Ramos (cell line): ENCODE measurements around the gene RABGAP1L.
"Not testable (repeated sequence)": the region's sequence is repeated elsewhere in the genome, so short reads cannot be mapped to it uniquely, and the experiment has no call there.

Experiments
- in situ Hi-C: fragments of 300-500 bp; cut with MboI; formaldehyde crosslinking; loops from one replicate; pipeline ENCODE4 v1.14.3; 2022; ENCODE audit warnings: low sequenced_read_pairs; ENCODE audit not compliant: unreplicated experiment

The RABGAP1L gene

DNA sequence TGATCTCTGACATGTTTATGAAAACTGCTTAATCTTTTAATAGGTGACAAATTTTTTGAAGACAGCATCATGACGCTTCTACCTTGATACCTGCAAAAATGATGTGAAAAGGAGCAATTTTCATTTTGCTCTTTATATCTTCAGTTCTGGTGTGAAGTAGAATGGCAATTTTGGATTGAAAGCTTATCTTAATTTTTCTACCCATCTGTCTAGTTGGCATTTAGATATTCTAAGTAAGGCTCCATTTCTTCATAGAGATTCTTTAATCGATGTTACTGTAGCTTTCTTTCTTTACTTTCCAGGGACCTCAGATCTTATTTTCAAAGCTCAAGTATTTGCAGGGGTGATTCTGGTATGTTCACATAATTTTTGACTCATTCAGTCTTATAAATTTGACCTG is 256.2 kb downstream of the RABGAP1L start:
- in situ Hi-C loops: no loop called here

DNA sequence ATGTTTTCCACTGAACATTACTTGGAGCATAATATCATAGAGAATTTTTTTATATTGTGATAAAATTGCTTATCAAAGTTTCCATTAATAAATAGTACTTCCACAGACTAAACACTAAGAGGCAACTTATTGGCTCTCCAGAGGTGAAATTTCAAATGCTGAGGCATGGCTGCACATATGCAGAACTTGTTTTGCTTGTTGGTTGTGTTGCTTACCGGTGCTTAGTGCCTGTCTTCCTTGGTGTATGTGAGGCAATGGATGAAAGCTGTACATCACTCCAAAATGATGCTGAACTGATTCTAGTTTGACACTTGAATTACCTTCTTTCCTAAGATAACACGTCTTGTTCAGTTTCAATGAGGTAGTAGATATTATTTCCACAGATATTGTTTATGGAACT is 258.6 kb downstream of the RABGAP1L start:
- in situ Hi-C loops: no loop called here

DNA sequence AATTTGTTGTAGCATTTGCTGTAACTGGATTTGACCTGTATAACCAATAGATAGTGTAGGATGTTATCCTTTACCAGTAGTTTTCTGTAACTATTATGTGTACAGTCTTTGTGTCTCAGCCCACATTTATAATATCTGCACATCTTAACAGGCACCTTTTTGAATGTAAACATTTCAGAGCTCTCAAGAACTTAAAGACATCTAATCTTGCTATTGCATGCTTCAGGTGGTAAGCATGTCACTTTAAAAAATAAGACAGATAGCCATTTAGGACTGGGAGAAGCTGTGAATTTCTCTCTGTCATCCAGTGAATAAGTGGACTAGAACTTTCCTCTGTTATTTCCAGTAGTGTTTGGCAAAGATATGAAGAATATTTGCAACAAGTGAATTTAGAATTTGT is 265.8 kb downstream of the RABGAP1L start:
- in situ Hi-C loops: no loop called here

DNA sequence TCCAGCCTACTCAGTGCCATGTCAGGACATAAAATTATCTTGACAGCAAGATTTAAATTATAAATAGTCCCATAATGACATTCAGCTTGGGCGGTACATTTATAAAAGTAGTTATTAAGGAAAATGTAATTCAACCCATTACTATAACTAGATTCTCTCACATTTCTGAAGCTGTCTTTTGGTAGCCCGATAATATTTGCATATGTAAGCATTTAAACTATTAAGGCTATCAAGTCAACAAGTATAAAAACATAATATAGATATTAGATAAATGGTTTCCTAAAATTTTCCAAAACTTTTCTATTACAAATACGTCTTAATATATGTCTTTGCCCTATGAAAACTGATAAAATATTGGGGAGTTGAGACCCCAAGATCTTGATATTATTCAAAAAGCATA is 266.8 kb downstream of the RABGAP1L start:
- in situ Hi-C loops: no loop called here

DNA sequence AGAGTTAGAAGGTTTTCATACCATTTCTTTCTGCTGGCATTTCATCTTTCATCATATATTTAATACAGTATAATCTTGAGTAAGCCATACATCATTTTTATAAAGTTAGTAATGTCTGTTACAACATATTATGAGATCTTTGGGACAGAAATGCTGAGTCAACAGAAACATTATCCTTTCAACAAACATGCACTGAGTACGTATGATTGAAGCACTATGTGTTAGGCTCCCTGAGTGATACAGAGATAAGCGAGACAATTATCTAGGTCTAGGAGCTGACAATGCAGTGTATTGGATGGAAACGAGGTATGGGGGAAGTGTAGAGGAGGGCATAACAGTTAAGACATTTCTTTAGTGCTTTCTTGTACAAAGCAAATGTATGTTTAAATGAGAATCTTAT is 268.7 kb downstream of the RABGAP1L start:
- in situ Hi-C loops: no loop called here

DNA sequence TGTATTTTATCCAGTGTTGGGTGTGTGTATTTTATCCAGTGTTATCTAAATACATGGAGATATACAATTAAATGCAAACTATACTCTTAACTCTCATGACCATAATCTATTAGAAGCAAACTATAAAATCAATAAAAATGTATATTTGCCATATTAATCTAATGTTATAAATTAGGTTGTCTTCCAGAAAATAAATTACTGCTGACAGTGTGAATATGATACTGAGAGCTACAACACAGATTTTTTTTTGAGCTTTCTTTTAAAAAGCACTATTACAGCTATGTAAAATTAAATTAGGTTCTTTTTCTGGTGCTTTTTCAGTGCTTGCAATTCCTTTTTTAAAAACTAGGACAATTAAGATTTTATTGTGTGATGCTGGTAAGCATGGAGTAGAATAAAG is 269.4 kb downstream of the RABGAP1L start:
- in situ Hi-C loops: no loop called here

DNA sequence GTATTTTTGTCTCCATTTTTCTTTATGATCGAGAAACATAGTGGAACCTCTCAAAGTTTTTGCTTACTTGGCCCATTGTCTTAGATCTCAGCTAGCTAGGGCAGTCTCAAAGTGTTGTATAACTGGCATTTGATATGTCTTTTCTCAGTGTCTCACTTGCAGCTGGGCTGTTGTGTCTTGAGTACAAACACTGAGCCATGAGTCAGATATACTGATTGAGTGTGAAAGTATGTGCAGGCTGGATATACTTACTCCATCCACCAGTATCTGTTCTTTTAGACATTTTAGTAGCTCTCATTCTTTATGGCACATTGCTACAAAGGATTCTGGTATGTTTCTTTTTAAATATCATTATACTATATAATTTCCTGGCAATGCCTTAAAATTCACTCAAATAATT is 274.1 kb downstream of the RABGAP1L start:
- in situ Hi-C loops: no loop called here

DNA sequence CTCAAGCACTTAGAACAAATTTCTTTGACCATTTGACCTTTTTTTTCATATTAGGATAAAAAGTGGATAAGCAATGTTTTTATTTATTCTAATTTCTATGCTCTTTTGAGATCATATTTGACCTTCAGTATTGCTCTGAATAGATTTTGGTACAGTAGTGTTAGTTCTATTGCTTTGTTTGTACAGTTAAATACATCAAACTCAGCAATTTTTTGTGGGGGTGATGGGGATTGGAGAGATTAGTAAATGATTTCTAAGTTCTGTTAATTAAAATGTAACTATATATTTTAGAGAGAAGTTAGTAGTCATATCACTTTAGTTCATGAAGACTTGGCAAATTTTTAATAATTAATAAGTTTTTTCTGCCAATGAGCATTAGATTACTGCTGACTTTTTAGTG is 286.0 kb downstream of the RABGAP1L start:
- in situ Hi-C loops: no loop called here

DNA sequence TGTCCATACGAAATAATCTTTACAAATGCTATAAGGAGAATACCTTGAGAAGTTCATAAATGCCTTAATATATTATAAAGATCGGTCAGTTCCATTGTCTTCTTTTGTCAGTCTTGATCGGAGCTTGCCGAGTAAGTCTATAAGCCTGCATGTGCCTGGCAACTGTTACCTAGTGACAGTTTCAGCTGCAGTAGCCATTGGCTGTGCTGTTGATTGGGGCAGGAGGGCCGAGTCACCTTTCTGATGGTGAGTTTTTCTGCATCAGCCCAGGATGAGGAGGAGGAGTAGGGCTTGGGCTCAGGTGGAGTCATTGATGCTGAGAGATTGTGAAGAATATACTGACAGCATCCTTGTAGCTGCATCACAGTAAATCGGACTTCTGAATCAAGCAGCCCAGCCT is 286.5 kb downstream of the RABGAP1L start:
- in situ Hi-C loops: no loop called here

DNA sequence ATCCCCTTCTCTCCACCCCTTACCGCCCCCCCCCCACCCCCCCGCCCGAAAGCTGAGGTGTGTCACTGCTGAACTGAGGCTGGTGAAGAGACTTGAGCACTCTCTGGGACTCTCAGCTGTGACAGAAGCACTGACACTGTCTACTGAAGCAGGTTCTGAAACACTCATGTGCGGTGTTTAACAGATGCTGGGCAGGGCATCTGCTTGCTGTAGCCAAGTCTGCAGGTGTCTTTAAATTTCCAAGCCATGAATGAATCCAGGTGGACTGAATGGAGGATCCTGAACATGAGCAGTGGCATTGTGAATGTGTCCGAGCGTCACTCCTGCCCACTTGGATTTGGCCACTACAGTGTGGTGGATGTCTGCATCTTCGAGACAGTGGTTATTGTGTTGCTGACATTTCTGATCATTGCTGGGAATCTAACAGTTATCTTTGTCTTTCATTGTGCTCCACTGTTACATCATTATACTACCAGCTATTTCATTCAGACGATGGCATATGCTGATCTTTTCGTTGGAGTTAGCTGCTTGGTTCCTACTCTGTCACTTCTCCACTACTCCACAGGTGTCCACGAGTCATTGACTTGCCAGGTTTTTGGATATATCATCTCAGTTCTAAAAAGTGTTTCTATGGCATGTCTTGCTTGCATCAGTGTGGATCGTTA is 288.7 kb downstream of the RABGAP1L start, which contains the start of gene GPR52:
Gene GPR52, plus strand, starts transcription at position 99 of the 665 bp plus-strand sequence. Its CDS starts 148 bp downstream, at position 247.
- in situ Hi-C loops: no loop called here

DNA sequence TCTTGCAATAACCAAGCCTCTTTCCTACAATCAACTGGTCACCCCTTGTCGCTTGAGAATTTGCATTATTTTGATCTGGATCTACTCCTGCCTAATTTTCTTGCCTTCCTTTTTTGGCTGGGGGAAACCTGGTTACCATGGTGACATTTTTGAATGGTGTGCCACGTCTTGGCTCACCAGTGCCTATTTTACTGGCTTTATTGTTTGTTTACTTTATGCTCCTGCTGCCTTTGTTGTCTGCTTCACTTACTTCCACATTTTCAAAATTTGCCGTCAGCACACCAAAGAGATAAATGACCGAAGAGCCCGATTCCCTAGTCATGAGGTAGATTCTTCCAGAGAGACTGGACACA is 289.2 kb downstream of the RABGAP1L start:
- in situ Hi-C loops: no loop called here

DNA sequence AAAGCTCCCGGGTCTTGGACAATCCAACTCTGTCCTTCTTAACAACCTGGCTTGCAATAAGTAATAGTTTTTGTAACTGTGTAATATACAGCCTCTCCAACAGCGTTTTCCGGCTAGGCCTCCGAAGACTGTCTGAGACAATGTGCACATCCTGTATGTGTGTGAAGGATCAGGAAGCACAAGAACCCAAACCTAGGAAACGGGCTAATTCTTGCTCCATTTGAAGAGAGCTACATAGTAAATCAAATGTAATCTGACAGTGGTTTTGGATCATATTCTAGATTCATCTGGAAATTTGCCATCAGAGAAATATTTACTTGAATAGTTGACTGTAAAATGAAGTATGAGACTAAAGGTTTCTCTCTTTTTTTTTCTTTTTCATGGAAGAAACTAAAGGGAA is 289.7 kb downstream of the RABGAP1L start:
- in situ Hi-C loops: no loop called here

DNA sequence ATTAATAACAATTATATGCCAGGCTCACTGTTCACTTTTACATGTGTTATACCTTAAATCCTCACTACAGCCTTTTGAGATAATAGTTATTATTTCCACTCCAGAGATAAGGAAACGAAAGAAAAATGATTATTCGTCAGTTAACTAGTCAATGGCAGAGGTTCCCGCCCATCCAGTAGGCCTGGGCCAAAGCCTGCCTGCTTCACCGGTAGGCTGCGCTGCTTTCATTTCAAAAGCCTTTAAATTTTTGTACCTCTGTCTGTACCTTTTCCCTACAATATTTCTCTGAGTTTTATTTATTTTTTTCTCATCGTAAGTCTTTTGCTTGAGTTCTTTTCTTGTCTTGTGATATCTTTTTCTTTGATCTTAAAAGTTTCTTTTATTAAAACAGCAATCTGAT is 292.1 kb downstream of the RABGAP1L start:
- in situ Hi-C loops: no loop called here

DNA sequence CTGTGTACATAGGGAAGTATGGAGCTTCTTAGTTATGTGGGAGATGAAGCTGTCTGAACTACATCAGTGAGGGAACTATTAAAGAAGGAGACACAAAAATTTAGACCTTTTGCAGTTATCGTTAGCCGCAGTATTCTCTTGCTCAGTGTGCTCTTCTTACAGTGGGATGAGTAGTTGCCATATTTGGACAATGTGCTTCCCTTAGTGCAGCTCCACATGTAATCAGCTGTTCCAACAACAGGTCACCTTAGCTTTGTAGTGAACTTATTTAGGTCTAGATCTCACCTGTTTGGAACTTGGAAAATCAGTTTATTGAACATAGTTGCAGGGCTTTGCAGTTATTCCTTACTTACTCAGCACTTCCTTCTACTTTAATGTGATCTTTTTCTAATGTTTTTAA is 306.5 kb downstream of the RABGAP1L start:
- in situ Hi-C loops: no loop called here

DNA sequence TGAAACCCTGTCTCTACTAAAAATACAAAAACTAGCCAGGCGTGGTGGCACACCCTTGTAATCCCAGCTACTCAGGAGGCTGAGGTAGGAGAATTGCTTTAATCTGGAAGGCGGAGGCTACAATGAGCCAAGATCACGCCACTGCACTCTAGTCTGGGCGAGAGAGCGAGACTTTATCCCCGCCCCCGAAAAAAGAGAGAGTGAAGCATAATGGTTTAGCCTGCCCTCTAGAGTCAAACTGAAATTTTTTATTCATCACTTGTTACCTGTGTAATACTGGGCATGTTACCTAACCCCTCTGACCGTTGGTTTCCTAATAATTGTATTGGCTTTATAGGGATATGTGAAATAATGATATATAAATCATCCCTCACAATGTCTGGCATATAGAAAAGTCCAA is 307.3 kb downstream of the RABGAP1L start:
- in situ Hi-C loops: no loop called here

DNA sequence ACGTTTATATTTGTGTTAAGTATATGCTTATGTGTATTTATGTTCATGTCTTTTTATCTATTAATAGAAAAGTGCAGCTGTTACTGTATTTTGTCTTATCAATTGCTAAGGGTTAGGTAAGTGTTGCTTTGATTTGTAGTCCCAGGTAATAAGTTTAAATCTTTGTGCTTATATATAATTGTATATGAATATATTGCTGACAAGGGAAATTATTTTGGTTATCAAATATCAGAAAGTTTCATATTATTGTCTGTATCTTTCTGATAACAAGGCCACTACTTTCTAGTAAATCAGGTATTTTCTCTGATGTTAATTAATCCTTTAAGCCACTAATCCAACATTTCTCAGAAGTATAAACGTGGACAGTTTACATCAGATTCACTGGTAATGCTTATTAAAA is 309.7 kb downstream of the RABGAP1L start:
- in situ Hi-C loops: no loop called here

DNA sequence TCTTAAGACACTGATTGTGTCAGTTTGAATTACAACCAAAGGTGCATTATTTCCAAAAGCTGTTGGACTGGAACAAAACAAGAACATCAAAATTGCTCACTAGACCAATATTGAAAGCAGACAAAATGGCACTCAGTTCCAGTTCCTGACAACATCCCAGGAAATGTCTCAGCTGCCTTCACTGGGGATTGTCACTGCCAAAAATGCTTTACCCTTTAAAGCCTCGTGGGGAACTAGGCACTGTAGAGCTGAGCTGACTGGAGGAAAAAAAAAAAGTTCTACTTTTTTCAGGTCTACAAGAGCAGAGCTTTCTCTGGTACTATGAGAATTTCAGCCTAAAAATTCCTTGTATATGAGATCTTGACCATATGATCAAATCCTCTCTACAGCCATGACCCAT is 310.4 kb downstream of the RABGAP1L start:
- in situ Hi-C loops: no loop called here

DNA sequence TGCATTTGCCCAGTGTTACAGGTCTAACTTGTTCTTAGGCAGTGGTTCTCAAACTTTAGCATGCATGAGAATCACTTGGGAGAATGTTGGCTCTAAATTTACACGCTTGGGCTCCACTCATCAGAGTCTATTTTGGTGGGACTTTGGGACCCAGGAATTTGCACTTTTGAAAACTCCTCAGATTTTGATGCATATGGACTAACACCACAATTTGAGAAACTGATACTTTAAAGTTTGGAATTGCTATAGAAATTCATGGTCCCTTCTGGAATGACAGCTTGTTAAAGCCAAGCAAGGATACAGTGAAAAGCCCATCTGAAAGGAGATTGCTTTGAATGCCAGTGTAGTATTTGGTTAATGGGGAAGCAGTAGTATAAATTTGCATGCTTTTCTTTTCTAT is 320.0 kb downstream of the RABGAP1L start:
- in situ Hi-C loops: no loop called here

DNA sequence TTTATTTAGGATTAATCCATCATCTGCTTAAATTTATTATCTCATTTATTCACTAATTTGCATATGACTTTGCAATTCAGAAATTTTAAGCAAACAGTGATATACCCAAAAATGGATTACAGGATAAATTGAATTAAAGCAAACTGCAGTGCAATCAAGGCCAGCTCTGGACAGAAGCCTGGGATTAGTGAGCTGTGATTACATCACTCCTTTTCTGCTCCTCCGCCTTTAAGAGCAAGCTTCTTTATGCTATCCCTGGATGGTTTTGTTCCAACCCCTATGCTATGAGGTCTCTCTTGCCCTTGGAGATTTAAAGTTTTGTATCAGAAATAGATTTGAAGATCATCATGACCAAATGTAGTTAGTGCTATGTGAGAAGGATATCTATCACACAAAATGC is 321.0 kb downstream of the RABGAP1L start:
- in situ Hi-C loops: no loop called here

DNA sequence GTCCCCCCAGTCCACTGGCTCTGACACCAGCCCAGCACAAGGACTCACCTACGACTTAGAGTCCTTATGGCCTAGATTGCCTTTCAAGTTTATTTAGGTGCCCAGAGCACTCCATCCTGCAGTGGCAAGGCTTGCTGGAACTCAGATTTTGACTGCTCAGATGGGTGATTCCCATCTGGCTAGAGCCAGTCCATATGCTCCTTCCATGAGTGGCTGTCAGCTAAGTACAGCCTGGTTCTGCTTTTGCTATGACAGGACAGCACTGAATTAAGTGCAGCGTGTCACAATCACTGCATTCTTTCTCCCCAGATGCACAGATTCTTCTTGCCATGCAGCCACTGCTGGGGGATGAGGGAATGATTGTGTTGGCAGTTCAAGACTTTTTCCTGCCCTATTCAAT is 332.3 kb downstream of the RABGAP1L start:
- in situ Hi-C loops: no loop called here

DNA sequence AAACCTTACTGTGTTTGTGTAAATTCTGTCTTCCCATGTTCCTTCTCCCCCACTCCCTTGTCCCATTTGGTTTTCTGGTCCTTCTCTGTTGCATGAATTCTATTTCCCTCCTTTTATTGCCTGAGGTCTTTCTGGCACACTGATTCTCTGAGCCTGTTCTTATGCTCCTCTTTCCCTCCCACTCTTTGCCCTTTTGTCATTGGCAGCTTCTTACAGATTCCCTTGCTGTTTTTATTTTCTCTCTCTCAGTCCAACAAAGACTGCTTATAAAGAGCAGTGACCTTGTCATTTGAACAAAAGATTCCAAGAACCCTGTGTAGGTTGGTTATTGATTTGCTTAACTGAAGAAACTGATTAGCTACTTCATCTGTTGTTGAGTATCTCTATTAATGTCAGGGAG is 338.2 kb downstream of the RABGAP1L start:
- in situ Hi-C loops: no loop called here

DNA sequence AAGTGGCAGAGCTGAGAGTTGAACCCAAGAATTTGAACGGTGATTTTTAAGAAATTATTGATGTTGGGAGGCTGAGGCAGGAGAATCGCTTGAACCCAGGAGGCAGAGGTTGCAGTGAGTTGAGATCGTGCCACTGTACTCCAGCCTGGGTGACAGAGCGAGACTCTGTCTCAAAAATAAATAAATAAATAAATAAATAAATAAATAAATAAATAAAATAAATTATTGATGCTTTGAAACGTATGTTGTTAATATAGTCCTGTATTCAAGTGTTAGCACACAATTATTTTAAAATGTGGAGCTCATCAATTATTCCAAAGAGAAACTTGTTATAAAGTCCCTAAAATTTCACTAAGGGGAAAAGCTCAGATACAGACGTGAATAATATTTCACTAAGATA is 357.4 kb downstream of the RABGAP1L start:
- in situ Hi-C loops: not testable (repeated sequence)

DNA sequence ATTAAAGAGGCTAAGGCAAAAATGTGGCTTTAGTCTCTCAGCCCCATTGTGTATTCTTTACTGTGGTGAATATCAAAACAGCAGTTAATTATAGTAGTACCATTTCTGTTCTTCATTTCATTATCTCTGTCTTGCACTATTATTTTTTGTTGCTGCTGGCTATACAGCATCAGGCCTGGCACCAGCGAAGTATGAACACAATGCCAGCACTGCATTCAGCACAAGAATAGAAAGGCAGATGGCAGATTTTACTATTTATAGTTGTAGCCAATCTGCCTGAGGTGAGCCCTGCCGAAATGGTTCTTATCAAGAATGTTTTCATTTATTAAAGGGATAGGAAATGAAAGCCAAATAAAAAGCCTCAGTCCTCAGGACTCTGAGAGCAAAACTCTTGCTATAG is 360.5 kb downstream of the RABGAP1L start:
- in situ Hi-C loops: no loop called here
